GM12872 (cell line): ENCODE measurements around the gene AHNAK2.
A peak's percentile ranks its signal among the peaks of the same experiment; 100 is the strongest.

Experiments
- CTCF ChIP-seq: IDR thresholded peaks from 3 replicates; pipeline ENCODE4 v1.5.1; 2011; ENCODE audit warnings: low read depth, mild to moderate bottlenecking, low read length, moderate library complexity; ENCODE audit not compliant: insufficient read depth

AHNAK2 gene

DNA sequence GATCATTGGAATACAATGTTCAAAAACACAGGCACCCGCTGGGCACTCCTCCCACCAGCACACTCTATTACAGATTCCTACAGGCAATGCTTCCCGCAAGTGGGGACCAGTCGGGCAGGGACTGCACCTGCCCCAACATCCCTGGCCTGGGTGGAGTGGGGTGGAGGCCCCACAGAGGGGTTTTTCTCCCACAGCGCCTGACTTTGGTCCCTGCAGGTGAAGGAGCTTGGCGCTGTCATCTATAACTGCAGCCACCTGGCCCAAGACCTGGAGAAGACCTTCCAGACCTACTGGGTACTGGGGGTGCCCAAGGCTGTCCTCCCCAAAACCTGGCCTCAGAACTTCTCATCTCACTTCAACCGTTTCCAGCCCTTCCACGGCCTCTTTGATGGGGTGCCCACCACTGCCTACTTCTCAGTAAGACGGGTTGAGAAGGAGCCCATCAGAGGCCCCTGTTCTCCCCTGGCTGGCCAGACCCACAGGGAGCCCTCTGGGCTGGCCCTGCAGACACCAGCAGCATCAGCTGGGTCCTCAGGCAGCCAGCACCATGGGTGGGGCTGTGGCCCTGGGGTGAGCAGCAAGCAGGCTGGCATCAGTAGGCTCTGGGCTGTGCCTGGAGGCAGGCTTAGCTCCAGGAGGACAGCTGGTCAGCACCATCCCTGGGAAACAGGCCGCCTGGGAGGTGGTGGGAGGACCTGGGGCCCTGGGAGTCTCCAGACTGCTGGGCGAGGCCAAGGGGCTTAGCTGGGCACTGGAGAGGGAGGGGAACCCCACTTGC is 47.5 kb downstream of the AHNAK2 start:
- no peak for TF ChIP-seq CTCF

GRCh38 chr14:104929268-104930230 is 48.6 kb downstream of the AHNAK2 start:
- no peak for TF ChIP-seq CTCF

GRCh38 chr14:104928391-104929133 is 49.6 kb downstream of the AHNAK2 start:
- no peak for TF ChIP-seq CTCF

DNA sequence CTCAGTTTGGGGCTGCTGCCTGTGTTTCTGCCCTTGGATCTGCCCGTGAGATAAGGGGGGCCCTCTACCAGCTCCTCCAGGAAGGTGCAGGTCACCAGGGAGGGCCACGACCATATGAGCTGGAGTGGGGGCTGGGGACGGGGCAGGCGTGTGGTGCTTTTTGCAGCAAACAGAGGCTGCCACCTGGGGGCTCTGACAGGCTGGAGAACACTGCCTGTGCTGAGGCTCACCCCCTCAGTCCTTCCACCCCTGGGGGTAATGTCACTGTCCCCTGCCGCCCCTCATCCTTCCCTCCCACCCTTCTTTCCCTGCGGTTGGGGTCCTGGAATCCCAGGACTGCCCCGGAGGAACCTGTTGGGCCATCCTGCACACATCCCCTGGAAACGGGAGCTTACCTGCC is 50.3 kb downstream of the AHNAK2 start:
- TF ChIP-seq CTCF, result peak; percentile 27; the same call in 1 of the 3 replicates

- TF ChIP-seq CTCF, result no peak
Measured at GRCh38 chr14:104927432-104927816, 50.8 kb downstream of the AHNAK2 start.

DNA sequence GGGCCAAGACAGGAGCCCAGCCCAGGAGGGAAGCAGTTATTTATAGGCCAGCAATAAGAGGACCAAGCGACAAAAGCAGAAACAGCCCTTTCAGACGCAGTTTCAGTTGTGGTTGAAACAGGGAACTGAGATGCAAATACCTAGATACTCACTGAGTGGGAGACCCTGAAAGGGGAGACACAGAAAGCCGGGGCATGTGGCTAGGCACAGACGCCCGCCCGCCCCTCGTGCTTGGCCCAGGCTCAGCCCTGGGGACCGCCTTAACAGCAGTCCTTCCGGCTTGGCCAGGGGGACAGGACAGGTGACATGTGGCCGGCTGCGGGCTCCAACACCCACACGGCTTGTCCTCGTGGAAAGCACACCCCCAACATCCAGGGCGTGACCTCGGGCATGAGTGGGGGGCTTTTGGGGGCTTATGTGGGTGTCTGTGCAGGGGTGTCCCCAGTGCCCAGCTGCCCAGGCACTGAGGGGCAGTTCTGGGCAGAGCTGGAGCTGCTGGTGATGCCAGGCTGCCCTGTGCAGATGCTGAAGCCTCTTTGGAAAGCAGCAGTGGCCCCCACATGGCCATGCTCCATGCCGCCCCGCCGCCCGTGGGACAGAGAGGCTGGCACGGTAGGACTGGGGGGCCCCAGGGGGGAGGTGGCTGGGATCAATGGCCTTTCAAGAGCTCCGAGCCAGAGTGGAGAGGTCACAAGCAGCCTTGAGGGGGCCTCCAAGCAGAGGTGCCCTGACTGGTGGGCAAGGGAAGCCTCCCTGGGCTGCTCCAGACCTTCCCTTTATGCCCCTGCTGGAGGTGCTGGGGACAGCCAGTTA is 51.3 kb downstream of the AHNAK2 start:
- peak; percentile 29; the same call in 1 of the 3 replicates for TF ChIP-seq CTCF
